ENCODE data around the gene CAPN8.

DNA sequence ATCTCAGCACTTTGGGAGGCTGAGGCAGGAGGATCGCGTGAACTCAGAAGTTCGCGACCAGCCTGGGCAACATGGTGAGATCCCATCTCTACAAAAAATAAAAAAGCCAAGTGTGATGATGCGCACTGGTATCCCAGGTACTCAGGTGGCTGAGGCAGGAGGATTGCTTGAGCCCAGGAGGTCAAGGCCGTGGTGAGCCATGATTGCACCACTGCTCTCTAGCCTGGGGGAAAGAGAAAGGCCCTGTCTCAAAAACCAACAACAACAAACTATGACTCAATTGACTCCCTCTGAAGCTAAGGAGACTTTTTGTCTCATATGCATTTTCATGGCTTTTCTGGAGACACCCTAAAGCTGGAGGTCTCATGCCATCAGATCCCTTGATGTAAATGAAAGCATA is 153.4 kb downstream of the CAPN8 start:
- no peak for TF ChIP-seq POLR2A (IDR thresholded peaks at IDR 0.05)
- TF ChIP-seq, protein P1, sequence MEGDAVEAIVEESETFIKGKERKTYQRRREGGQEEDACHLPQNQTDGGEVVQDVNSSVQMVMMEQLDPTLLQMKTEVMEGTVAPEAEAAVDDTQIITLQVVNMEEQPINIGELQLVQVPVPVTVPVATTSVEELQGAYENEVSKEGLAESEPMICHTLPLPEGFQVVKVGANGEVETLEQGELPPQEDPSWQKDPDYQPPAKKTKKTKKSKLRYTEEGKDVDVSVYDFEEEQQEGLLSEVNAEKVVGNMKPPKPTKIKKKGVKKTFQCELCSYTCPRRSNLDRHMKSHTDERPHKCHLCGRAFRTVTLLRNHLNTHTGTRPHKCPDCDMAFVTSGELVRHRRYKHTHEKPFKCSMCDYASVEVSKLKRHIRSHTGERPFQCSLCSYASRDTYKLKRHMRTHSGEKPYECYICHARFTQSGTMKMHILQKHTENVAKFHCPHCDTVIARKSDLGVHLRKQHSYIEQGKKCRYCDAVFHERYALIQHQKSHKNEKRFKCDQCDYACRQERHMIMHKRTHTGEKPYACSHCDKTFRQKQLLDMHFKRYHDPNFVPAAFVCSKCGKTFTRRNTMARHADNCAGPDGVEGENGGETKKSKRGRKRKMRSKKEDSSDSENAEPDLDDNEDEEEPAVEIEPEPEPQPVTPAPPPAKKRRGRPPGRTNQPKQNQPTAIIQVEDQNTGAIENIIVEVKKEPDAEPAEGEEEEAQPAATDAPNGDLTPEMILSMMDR (IDR thresholded peaks at IDR 0.05), result no peak

All from testis (tissue), 2 donors.